K562 treated with DMSO at 1 percent for 24 hours (cell line): ENCODE results near the gene GTF2IRD2. TPM values are rescaled to one million over a fixed set of nuclear protein-coding genes. Genes with fewer than 3 reads are reported as not detected.

Source experiments
- total RNA-seq: library from RNA; unstranded; fragments of 300-600 nt; gene quantifications from 2 replicates; pipeline ENCODE4 v1.2.3, GENCODE V29; 2022; ENCODE audit warnings: low read depth; ENCODE audit not compliant: insufficient read depth

The GTF2IRD2 gene
- total RNA-seq = 18.1 and 24.0 TPM in 2 replicates

GRCh38 chr7:74850833-74851721 is at the start of gene GTF2IRD2:
TSS of gene GTF2IRD2 (minus strand) at chr7:74851605. CDS start at chr7:74836378, 15,227 bp downstream.

DNA sequence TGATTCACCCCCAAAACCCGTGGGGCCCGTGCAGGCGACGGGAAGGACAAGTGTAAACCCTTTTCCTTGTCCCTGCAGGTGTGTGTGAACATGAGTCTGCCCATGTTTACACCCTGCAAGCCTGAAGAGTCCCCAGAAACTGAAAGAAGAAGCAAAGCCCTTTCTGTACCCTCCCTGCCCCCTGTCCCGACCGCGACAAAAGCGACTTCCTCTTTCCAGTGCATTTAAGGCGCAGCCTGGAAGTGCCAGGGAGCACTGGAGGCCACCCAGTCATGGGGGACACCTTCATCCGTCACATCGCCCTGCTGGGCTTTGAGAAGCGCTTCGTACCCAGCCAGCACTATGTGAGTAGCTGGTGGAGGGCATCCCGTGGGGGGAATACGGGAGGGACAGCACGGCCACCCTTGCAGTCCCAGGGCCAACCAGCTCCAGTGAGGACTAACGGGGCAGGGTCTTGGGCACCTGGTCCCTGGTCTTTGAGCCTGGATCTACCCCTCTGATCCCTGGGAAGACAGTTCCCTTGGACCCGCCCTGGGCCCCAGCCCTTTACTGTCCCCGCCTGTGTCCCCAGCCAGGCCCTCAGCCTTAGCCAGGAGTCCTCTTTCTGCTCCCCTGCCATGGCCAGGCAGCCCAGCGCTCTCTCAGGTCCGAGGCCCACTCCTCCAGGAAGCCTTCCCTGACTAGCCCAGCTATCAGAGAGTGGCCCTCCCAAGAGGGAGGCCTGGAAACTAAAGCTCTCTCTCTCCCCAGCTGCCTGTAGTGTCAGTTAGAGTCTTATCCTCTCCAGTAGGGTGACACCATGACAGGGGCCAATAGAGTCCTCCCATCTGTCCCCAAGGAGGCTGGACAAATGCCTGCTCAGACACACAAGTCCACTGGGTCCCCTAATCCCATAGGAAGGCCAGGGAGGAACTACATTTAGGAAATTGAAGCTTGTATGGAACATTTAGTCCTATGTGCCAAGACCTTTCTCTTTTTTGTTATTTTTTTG is 77.3 kb downstream of the GTF2IRD2 start, which contains the start of gene NCF1:
NCF1 (plus strand) TSS at position 252 of the 991 bp plus-strand sequence; CDS start at position 273, 21 bp downstream.

Other genes starting within 250 kb of the GTF2IRD2 start
- gene GTF2I, start 193.9 kb downstream of the GTF2IRD2 start, total RNA-seq = 61.5 and 65.2 TPM in 2 replicates
- gene NCF1, start 77.6 kb downstream of the GTF2IRD2 start, total RNA-seq = 0.72 TPM in 1 of 2 replicates, not detected in the other
- 16.9 and 18.3 TPM in 2 replicates for gene CASTOR2, start 113.1 kb upstream of the GTF2IRD2 start, total RNA-seq
- gene RCC1L, start 222.2 kb upstream of the GTF2IRD2 start, total RNA-seq = 97.5 and 98.3 TPM in 2 replicates
- 9.7 and 20.7 TPM in 2 replicates for gene GTF2IRD2B, start 241.0 kb upstream of the GTF2IRD2 start, total RNA-seq